Stomach smooth muscle (tissue), 2 donors: ENCODE results near the gene GPR158.

Experiments used
- H3K27ac ChIP-seq: one replicate; pipeline ENCODE4 v1.7.0; 2013; ENCODE audit warnings: mild to moderate bottlenecking, low read length, inconsistent platforms
- H3K27me3 ChIP-seq, 2 donors: one replicate each; pipeline ENCODE4 v1.7.0; 2013; ENCODE audit warnings: low read length in 2 of 2; ENCODE audit not compliant: insufficient read depth in 2 of 2, control insufficient read depth in 1 of 2
- H3K36me3 ChIP-seq, 2 donors: one replicate each; pipeline ENCODE4 v1.7.0; 2013; ENCODE audit warnings: low read length in 2 of 2; ENCODE audit not compliant: control insufficient read depth in 2 of 2, insufficient read depth in 2 of 2
- H3K4me1 ChIP-seq: one replicate; pipeline ENCODE4 v1.7.0; 2013; ENCODE audit warnings: low read length; ENCODE audit not compliant: control insufficient read depth, insufficient read depth
- H3K4me3 ChIP-seq, 2 donors: one replicate each; pipeline ENCODE4 v1.7.0; 2013; ENCODE audit warnings: low read length in 2 of 2
- H3K9ac ChIP-seq, 2 donors: one replicate each; pipeline ENCODE4 v1.7.0; 2013; ENCODE audit warnings: low read length in 2 of 2, mild to moderate bottlenecking in 1 of 2
- H3K9me3 ChIP-seq, 2 donors: one replicate each; pipeline ENCODE4 v1.7.0; 2013; ENCODE audit warnings: low read length in 2 of 2; ENCODE audit not compliant: control insufficient read depth in 2 of 2
- donor health status: healthy.
- donor health status: Pancreatic carcinoma.

GPR158 gene

DNA sequence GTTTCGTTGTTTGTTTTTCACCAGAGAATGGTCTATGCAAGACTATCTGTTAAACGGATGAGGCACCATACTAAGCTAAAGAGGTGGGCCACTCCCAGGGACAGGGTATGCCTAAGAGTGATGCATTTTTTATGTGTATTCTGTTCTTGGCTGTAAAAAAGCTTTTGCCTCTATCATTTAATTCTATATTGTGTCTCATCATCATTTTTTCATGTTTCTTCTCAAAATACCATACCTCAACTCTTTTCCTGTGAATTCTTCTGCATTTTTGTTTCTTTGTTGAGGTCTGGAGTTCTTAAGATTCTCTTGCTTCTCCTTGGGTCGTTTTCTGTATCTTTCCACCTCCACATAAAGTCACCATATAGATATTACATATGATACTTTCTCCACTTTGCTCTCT, 357.4 kb downstream of the GPR158 start:
- H3K36me3 ChIP-seq = no peaks in the 10 kb centered on the region
- H3K4me3 ChIP-seq = no peak overlapping the region
- no peak overlapping the region for H3K9ac ChIP-seq
- no peaks in the 10 kb centered on the region for H3K4me1 ChIP-seq
- no peaks in the 10 kb centered on the region for H3K27me3 ChIP-seq
- no peaks in the 10 kb centered on the region for H3K9me3 ChIP-seq
- H3K27ac ChIP-seq = no peak overlapping the region

DNA sequence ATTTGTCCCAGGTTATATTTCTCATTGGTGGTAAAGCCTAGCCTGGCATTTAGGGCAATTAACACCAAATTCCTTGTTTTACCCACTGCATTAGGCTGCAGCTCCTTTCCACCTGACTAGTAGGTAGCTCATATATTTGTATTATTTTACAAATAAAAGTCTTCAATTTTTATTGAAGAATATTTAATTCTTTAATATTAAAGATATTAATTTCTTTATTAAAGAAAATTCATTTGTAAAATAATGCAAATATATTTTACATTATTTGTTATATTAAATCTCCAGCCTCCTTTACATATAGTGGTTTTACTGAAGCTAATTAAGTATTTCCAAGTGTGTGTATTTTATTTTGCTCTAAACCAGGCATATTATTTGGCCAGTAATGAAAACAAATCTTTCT, 361.2 kb downstream of the GPR158 start:
- Histone ChIP-seq H3K4me1 (no peaks in the 10 kb centered on the region), H3K27ac (no peak overlapping the region), H3K9me3 (no peaks in the 10 kb centered on the region), H3K9ac (no peak overlapping the region), H3K4me3 (no peak overlapping the region), H3K36me3 (no peaks in the 10 kb centered on the region), H3K27me3 (no peaks in the 10 kb centered on the region)

- Histone ChIP-seq H3K27ac (no peak overlapping the region), H3K9ac (no peak overlapping the region), H3K4me3 (no peak overlapping the region), H3K9me3 (no peaks in the 10 kb centered on the region), H3K36me3 (no peaks in the 10 kb centered on the region), H3K27me3 (no peaks in the 10 kb centered on the region), H3K4me1 (no peaks in the 10 kb centered on the region)
Observed at GRCh38 chr10:25547382-25547781, 372.6 kb downstream of the GPR158 start.

GRCh38 chr10:25552283-25552919, 377.6 kb downstream of the GPR158 start:
- Histone ChIP-seq H3K4me3 (no peak overlapping the region), H3K9me3 (no peaks in the 10 kb centered on the region), H3K27ac (no peak overlapping the region), H3K9ac (no peak overlapping the region), H3K27me3 (no peaks in the 10 kb centered on the region), H3K36me3 (no peaks in the 10 kb centered on the region), H3K4me1 (no peaks in the 10 kb centered on the region)

DNA sequence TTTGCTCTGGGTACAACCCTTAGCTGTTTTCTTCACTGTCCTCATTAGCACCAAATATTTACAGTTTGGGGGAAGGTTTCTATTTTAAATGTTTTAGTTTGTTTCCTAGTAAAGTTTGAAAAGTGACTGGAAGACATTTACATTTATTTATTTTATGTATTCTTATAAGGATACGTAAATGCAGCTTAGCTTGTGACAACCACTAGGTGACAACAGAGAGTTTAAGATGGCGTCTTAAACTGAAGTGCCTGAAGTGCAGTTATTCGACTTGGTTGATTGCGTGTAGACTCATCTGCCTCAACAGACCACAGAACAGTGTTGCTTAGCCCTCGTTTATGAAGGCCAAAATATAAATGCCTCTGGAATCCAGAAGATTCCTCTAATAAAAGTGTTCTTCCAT, 381.1 kb downstream of the GPR158 start:
- Histone ChIP-seq H3K4me3 (no peak overlapping the region), H3K4me1 (no peaks in the 10 kb centered on the region), H3K9ac (no peak overlapping the region), H3K27ac (no peak overlapping the region), H3K36me3 (no peaks in the 10 kb centered on the region), H3K27me3 (no peaks in the 10 kb centered on the region), H3K9me3 (no peaks in the 10 kb centered on the region)

DNA sequence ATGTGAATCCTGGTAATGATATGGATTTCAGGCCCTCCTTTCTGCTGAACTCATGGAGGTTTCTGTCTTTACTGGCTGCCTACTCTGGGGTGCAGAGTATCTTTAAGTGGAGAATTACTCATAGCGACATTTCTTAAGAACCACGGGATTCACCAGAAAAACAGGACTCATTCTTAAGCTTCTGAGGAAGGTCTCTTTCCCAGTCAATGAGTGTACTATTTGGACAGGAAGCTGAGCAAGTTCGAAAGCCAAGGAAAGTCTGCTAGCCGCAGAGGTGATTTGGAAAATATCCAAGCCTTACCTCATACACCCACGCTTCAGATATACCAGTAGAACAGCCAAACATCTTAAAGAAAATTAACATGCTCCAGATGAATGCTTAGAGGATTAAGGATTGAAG, 381.7 kb downstream of the GPR158 start:
- H3K4me1 ChIP-seq = no peaks in the 10 kb centered on the region
- H3K27ac ChIP-seq = no peak overlapping the region
- no peaks in the 10 kb centered on the region for H3K9me3 ChIP-seq
- no peak overlapping the region for H3K9ac ChIP-seq
- no peak overlapping the region for H3K4me3 ChIP-seq
- H3K27me3 ChIP-seq = no peaks in the 10 kb centered on the region
- no peaks in the 10 kb centered on the region for H3K36me3 ChIP-seq

GRCh38 chr10:25557136-25557535, 382.3 kb downstream of the GPR158 start:
- no peak overlapping the region for H3K27ac ChIP-seq
- H3K4me3 ChIP-seq = no peak overlapping the region
- H3K27me3 ChIP-seq = no peaks in the 10 kb centered on the region
- H3K9ac ChIP-seq = no peak overlapping the region
- H3K4me1 ChIP-seq = no peaks in the 10 kb centered on the region
- no peaks in the 10 kb centered on the region for H3K36me3 ChIP-seq
- no peaks in the 10 kb centered on the region for H3K9me3 ChIP-seq

GRCh38 chr10:25561758-25562157, 387.0 kb downstream of the GPR158 start:
- no peak overlapping the region for H3K27ac ChIP-seq
- no peak overlapping the region for H3K4me3 ChIP-seq
- no peak overlapping the region for H3K9ac ChIP-seq
- no peaks in the 10 kb centered on the region for H3K4me1 ChIP-seq
- H3K36me3 ChIP-seq = no peaks in the 10 kb centered on the region
- H3K9me3 ChIP-seq = no peaks in the 10 kb centered on the region
- no peaks in the 10 kb centered on the region for H3K27me3 ChIP-seq

DNA sequence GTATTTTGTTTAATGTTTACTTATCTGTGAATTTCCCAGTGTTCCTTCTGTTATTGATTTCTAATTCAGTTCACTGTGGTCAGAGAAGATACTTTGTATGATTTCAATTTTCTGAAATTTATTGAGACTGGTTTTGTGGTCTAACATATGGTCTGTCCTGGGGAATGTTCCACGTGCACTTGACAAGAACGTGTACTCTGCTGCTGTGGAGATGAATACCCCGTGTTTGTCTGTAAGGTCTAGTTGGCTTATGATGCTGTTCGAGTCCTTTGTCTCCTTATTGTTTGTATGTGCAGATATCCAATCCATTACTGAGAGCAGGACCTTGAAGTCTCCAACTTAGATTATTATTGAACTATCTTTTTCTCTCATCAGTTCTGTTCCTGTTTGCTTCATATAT, 387.7 kb downstream of the GPR158 start:
- no peaks in the 10 kb centered on the region for H3K27me3 ChIP-seq
- H3K36me3 ChIP-seq = no peaks in the 10 kb centered on the region
- H3K4me1 ChIP-seq = no peaks in the 10 kb centered on the region
- no peak overlapping the region for H3K9ac ChIP-seq
- H3K27ac ChIP-seq = no peak overlapping the region
- H3K4me3 ChIP-seq = no peak overlapping the region
- H3K9me3 ChIP-seq = no peaks in the 10 kb centered on the region

GRCh38 chr10:25564351-25564750, 389.6 kb downstream of the GPR158 start:
- Histone ChIP-seq H3K9me3 (no peaks in the 10 kb centered on the region), H3K9ac (no peak overlapping the region), H3K27ac (no peak overlapping the region), H3K36me3 (no peaks in the 10 kb centered on the region), H3K4me3 (no peak overlapping the region), H3K4me1 (no peaks in the 10 kb centered on the region), H3K27me3 (no peaks in the 10 kb centered on the region)

- Histone ChIP-seq H3K9me3 (no peaks in the 10 kb centered on the region), H3K27me3 (no peaks in the 10 kb centered on the region), H3K27ac (no peak overlapping the region), H3K9ac (no peak overlapping the region), H3K4me3 (no peak overlapping the region), H3K36me3 (no peaks in the 10 kb centered on the region), H3K4me1 (no peaks in the 10 kb centered on the region)
Observed at GRCh38 chr10:25565570-25565969, 390.8 kb downstream of the GPR158 start.
